RWPE2 (cell line): ENCODE results near the gene OR6C1.
"Not testable (repeated sequence)": the region's sequence is repeated elsewhere in the genome, so short reads cannot be mapped to it uniquely, and the experiment has no call there.

ENCODE experiments used
- ATAC-seq: fragments of 200-7000 bp; cut with Tn5 transposase; 3 replicates; pipeline ENCODE4 v1.9.1; 2021; ENCODE audit warnings: low read depth
- DNase-seq: peaks from one replicate; pipeline ENCODE4 v3.0.0-alpha.2; 2020; ENCODE audit warnings: low spot score
- H3K27ac ChIP-seq: fragments of 450-650 bp; 2 replicates; pipeline ENCODE4 v1.5.1; 2017; ENCODE audit warnings: mild to moderate bottlenecking; ENCODE audit not compliant: poor library complexity, severe bottlenecking
- H3K27me3 ChIP-seq: fragments of 250-450 bp; sonication (Bioruptor Pico); 2 replicates; pipeline ENCODE4 v1.5.1; 2021; ENCODE audit warnings: mild to moderate bottlenecking, moderate library complexity; ENCODE audit not compliant: insufficient read depth, poor library complexity, severe bottlenecking
- H3K36me3 ChIP-seq: fragments of 250-450 bp; sonication (Bioruptor Pico); 2 replicates; pipeline ENCODE4 v1.5.1; 2020; ENCODE audit warnings: low read depth, mild to moderate bottlenecking, moderate library complexity
- H3K4me1 ChIP-seq: fragments of 250-450 bp; sonication (Bioruptor Pico); 2 replicates; pipeline ENCODE4 v1.5.1; 2021; ENCODE audit warnings: mild to moderate bottlenecking, moderate library complexity; ENCODE audit not compliant: insufficient read depth, poor library complexity, severe bottlenecking
- H3K4me3 ChIP-seq: fragments of 250-450 bp; sonication (Bioruptor Pico); 2 replicates; pipeline ENCODE4 v1.5.1; 2021; ENCODE audit warnings: mild to moderate bottlenecking, moderate library complexity; ENCODE audit not compliant: severe bottlenecking
- H3K9me3 ChIP-seq: fragments of 250-450 bp; sonication (Bioruptor Pico); 2 replicates; pipeline ENCODE4 v1.5.1; 2021; ENCODE audit warnings: mild to moderate bottlenecking, moderate library complexity; ENCODE audit not compliant: severe bottlenecking
- CTCF ChIP-seq: fragments of 450-650 bp; IDR thresholded peaks from one replicate; pipeline ENCODE4 v1.5.1; 2017; ENCODE audit warnings: mild to moderate bottlenecking, moderate library complexity; ENCODE audit not compliant: poor library complexity, severe bottlenecking

The OR6C1 gene

GRCh38 chr12:55330446-55330845, 16.3 kb downstream of the OR6C1 start, which contains the start of gene OR6C3:
Gene OR6C3 (plus strand): TSS chr12:55330746. CDS start chr12:55331701, 955 bp downstream.
- H3K36me3 ChIP-seq: no peaks in the 10 kb centered on the region
- H3K27me3 ChIP-seq: peaks cover 24% of the 10 kb centered on the region
- no peaks in the 10 kb centered on the region for H3K4me1 ChIP-seq
- H3K27ac ChIP-seq: no peak within 1 kb of the TSS
- H3K4me3 ChIP-seq: no peak within 1 kb of the TSS
- DNase-seq: no peak
- no peak for TF ChIP-seq CTCF
- H3K9me3 ChIP-seq: no peaks in the 10 kb centered on the region
- no peak for ATAC-seq

- H3K27ac ChIP-seq: no peak overlapping the region
These were observed 21.9 kb downstream of the OR6C1 start for GRCh38 chr12:55336002-55336401.

GRCh38 chr12:55355338-55355737, 41.2 kb downstream of the OR6C1 start:
- ATAC-seq, H3K9me3 ChIP-seq, H3K4me1 ChIP-seq, H3K27ac ChIP-seq, H3K27me3 ChIP-seq, H3K4me3 ChIP-seq, H3K36me3 ChIP-seq, DNase-seq: not testable (repeated sequence)

More at GRCh38 chr12:55336002-55336401, 21.9 kb downstream of the OR6C1 start:
- Histone ChIP-seq H3K27me3 (peaks cover 28% of the 10 kb centered on the region), H3K9me3 (no peaks in the 10 kb centered on the region), H3K36me3 (no peaks in the 10 kb centered on the region), H3K4me1 (no peaks in the 10 kb centered on the region), H3K4me3 (no peak overlapping the region)
- DNase-seq: no peak
- no peak for TF ChIP-seq CTCF
- ATAC-seq: no peak

- no peak within 1 kb of the TSS for H3K4me3 ChIP-seq
- no peaks in the 10 kb centered on the region for H3K9me3 ChIP-seq
- H3K27me3 ChIP-seq: peaks cover 4% of the 10 kb centered on the region
- no peak within 1 kb of the TSS for H3K27ac ChIP-seq
- no peaks in the 10 kb centered on the region for H3K36me3 ChIP-seq
- DNase-seq (no peak), ATAC-seq (no peak)
- no peaks in the 10 kb centered on the region for H3K4me1 ChIP-seq
- no peak for TF ChIP-seq CTCF
These were observed 48.5 kb downstream of the OR6C1 start, which contains the start of gene OR6C75 for GRCh38 chr12:55362675-55363074. Gene OR6C75 (plus strand): TSS chr12:55362975. CDS start chr12:55365111, 2,136 bp downstream.

- Histone ChIP-seq H3K27ac (no peak overlapping the region), H3K36me3 (no peaks in the 10 kb centered on the region), H3K27me3 (peaks cover 10% of the 10 kb centered on the region), H3K4me1 (no peaks in the 10 kb centered on the region), H3K9me3 (no peaks in the 10 kb centered on the region), H3K4me3 (no peak overlapping the region)
- TF ChIP-seq CTCF: no peak
- ATAC-seq (no peak), DNase-seq (no peak)
These were observed 50.9 kb downstream of the OR6C1 start for GRCh38 chr12:55365086-55365485.
